Stomach smooth muscle (tissue), 2 donors: Measurements from ENCODE around the gene COL20A1.

Experiments
- H3K27ac ChIP-seq: one replicate; pipeline ENCODE4 v1.7.0; 2013; ENCODE audit warnings: mild to moderate bottlenecking, low read length, inconsistent platforms
- H3K27me3 ChIP-seq, 2 donors: one replicate each; pipeline ENCODE4 v1.7.0; 2013; ENCODE audit warnings: low read length in 2 of 2; ENCODE audit not compliant: insufficient read depth in 2 of 2, control insufficient read depth in 1 of 2
- H3K36me3 ChIP-seq, 2 donors: one replicate each; pipeline ENCODE4 v1.7.0; 2013; ENCODE audit warnings: low read length in 2 of 2; ENCODE audit not compliant: control insufficient read depth in 2 of 2, insufficient read depth in 2 of 2
- H3K4me1 ChIP-seq: one replicate; pipeline ENCODE4 v1.7.0; 2013; ENCODE audit warnings: low read length; ENCODE audit not compliant: control insufficient read depth, insufficient read depth
- H3K4me3 ChIP-seq, 2 donors: one replicate each; pipeline ENCODE4 v1.7.0; 2013; ENCODE audit warnings: low read length in 2 of 2
- H3K9ac ChIP-seq, 2 donors: one replicate each; pipeline ENCODE4 v1.7.0; 2013; ENCODE audit warnings: low read length in 2 of 2, mild to moderate bottlenecking in 1 of 2
- H3K9me3 ChIP-seq, 2 donors: one replicate each; pipeline ENCODE4 v1.7.0; 2013; ENCODE audit warnings: low read length in 2 of 2; ENCODE audit not compliant: control insufficient read depth in 2 of 2
- donor health status: healthy.
- donor health status: Pancreatic carcinoma.

COL20A1 gene

GRCh38 chr20:63253438-63254231 lies 39.4 kb upstream of the COL20A1 start:
- H3K4me3 ChIP-seq: peak overlapping the region in 1 of 2 donors; percentile 60
- H3K27me3 ChIP-seq: peaks cover 43 to 44% of the 10 kb centered on the region in 2 donors
- H3K27ac ChIP-seq: no peak overlapping the region
- H3K9ac ChIP-seq: no peak overlapping the region
- peaks cover 10% of the 10 kb centered on the region for H3K4me1 ChIP-seq
- H3K9me3 ChIP-seq: no peaks in the 10 kb centered on the region
- H3K36me3 ChIP-seq: no peaks in the 10 kb centered on the region

- H3K27me3 ChIP-seq: peaks cover 39 to 43% of the 10 kb centered on the region in 2 donors
- H3K9me3 ChIP-seq: no peaks in the 10 kb centered on the region
- H3K27ac ChIP-seq: no peak within 1 kb of the TSS
- peak within 1 kb of the TSS in 1 of 2 donors; percentile 60 for H3K4me3 ChIP-seq
- no peaks in the 10 kb centered on the region for H3K36me3 ChIP-seq
- H3K9ac ChIP-seq: no peak within 1 kb of the TSS
- peaks cover 10% of the 10 kb centered on the region for H3K4me1 ChIP-seq
Measured at GRCh38 chr20:63254232-63254605, 38.8 kb upstream of the COL20A1 start, which contains the start of gene NKAIN4. Gene NKAIN4, minus strand, starts transcription at chr20:63254463. Its CDS starts 13 bp downstream, at chr20:63254450.

- Histone ChIP-seq H3K4me3 (no peak overlapping the region), H3K27ac (no peak overlapping the region), H3K27me3 (peaks cover 39 to 47% of the 10 kb centered on the region in 2 donors)
Measured at GRCh38 chr20:63254606-63255384, 38.2 kb upstream of the COL20A1 start.

GRCh38 chr20:63255931-63256704 lies 36.9 kb upstream of the COL20A1 start:
- Histone ChIP-seq H3K4me1 (peaks cover 10% of the 10 kb centered on the region), H3K36me3 (no peaks in the 10 kb centered on the region), H3K27ac (no peak overlapping the region), H3K9me3 (no peaks in the 10 kb centered on the region), H3K9ac (no peak overlapping the region), H3K4me3 (no peak overlapping the region), H3K27me3 (peaks cover 35 to 46% of the 10 kb centered on the region in 2 donors)

More at GRCh38 chr20:63254606-63255384, 38.2 kb upstream of the COL20A1 start:
- Histone ChIP-seq H3K9me3 (no peaks in the 10 kb centered on the region), H3K36me3 (no peaks in the 10 kb centered on the region), H3K4me1 (peaks cover 10% of the 10 kb centered on the region), H3K9ac (no peak overlapping the region)

- H3K4me1 ChIP-seq: peaks cover 10% of the 10 kb centered on the region
- no peaks in the 10 kb centered on the region for H3K9me3 ChIP-seq
- H3K9ac ChIP-seq: no peak overlapping the region
- H3K4me3 ChIP-seq: no peak overlapping the region
- H3K27ac ChIP-seq: no peak overlapping the region
- peaks cover 43 to 44% of the 10 kb centered on the region in 2 donors for H3K27me3 ChIP-seq
- no peaks in the 10 kb centered on the region for H3K36me3 ChIP-seq
Measured at GRCh38 chr20:63256954-63257353, 36.0 kb upstream of the COL20A1 start.

- no peak overlapping the region for H3K9ac ChIP-seq
- no peak overlapping the region for H3K4me3 ChIP-seq
- H3K36me3 ChIP-seq: no peaks in the 10 kb centered on the region
- peaks cover 38 to 39% of the 10 kb centered on the region in 2 donors for H3K27me3 ChIP-seq
- no peaks in the 10 kb centered on the region for H3K9me3 ChIP-seq
- H3K27ac ChIP-seq: no peak overlapping the region
- H3K4me1 ChIP-seq: peaks cover 10% of the 10 kb centered on the region
Measured at GRCh38 chr20:63257629-63258028, 35.4 kb upstream of the COL20A1 start.

GRCh38 chr20:63258781-63259180 lies 34.2 kb upstream of the COL20A1 start:
- H3K4me1 ChIP-seq: peaks cover 6% of the 10 kb centered on the region
- no peak overlapping the region for H3K9ac ChIP-seq
- H3K27me3 ChIP-seq: peaks cover 29 to 34% of the 10 kb centered on the region in 2 donors

GRCh38 chr20:63259734-63260460 lies 33.1 kb upstream of the COL20A1 start:
- no peak overlapping the region for H3K9ac ChIP-seq
- H3K9me3 ChIP-seq: no peaks in the 10 kb centered on the region
- H3K4me1 ChIP-seq: no peaks in the 10 kb centered on the region
- peaks cover 25 to 39% of the 10 kb centered on the region in 2 donors for H3K27me3 ChIP-seq
- no peak overlapping the region for H3K4me3 ChIP-seq
- H3K27ac ChIP-seq: no peak overlapping the region
- H3K36me3 ChIP-seq: no peaks in the 10 kb centered on the region

More at GRCh38 chr20:63258781-63259180, 34.2 kb upstream of the COL20A1 start:
- no peaks in the 10 kb centered on the region for H3K36me3 ChIP-seq
- H3K9me3 ChIP-seq: no peaks in the 10 kb centered on the region
- no peak overlapping the region for H3K4me3 ChIP-seq
- no peak overlapping the region for H3K27ac ChIP-seq

GRCh38 chr20:63260521-63260920 lies 32.5 kb upstream of the COL20A1 start:
- no peaks in the 10 kb centered on the region for H3K9me3 ChIP-seq
- H3K4me1 ChIP-seq: no peaks in the 10 kb centered on the region
- no peak overlapping the region for H3K27ac ChIP-seq
- no peaks in the 10 kb centered on the region for H3K36me3 ChIP-seq
- H3K4me3 ChIP-seq: no peak overlapping the region
- peaks cover 18 to 33% of the 10 kb centered on the region in 2 donors for H3K27me3 ChIP-seq
- no peak overlapping the region for H3K9ac ChIP-seq
